Endodermal cell (in vitro differentiated cells): ENCODE results near the gene CFAP298. TPM values are rescaled to one million over a fixed set of nuclear protein-coding genes. Genes with fewer than 3 reads are reported as not detected.

Experiments used
- DNase-seq: peaks from one replicate; pipeline ENCODE4 v3.0.0-alpha.2; 2017
- H3K27ac ChIP-seq: 2 replicates; pipeline ENCODE4 v1.5.1; 2013; ENCODE audit warnings: mild to moderate bottlenecking, low read depth, low read length, moderate library complexity
- H3K27me3 ChIP-seq: 2 replicates; pipeline ENCODE4 v1.6.1; 2013; ENCODE audit warnings: mild to moderate bottlenecking, low read length, moderate library complexity; ENCODE audit not compliant: insufficient read depth, control insufficient read depth, poor library complexity, severe bottlenecking
- H3K36me3 ChIP-seq: 2 replicates; pipeline ENCODE4 v1.7.0; 2013; ENCODE audit warnings: mild to moderate bottlenecking, low read length, moderate library complexity; ENCODE audit not compliant: control insufficient read depth, insufficient read depth
- H3K4me1 ChIP-seq: one replicate; pipeline ENCODE4 v1.7.0; 2013; ENCODE audit warnings: low read length; ENCODE audit not compliant: control insufficient read depth, insufficient read depth
- H3K4me3 ChIP-seq: 2 replicates; pipeline ENCODE4 v1.5.1; 2013; ENCODE audit warnings: mild to moderate bottlenecking, low read length, moderate library complexity
- H3K9ac ChIP-seq: 2 replicates; pipeline ENCODE4 v1.6.1; 2013; ENCODE audit warnings: mild to moderate bottlenecking, low read length, moderate library complexity; ENCODE audit not compliant: poor library complexity, severe bottlenecking; ENCODE audit errors: extremely low read depth
- H3K9me3 ChIP-seq: 2 replicates; pipeline ENCODE4 v1.6.1; 2013; ENCODE audit warnings: mild to moderate bottlenecking, low read length, moderate library complexity; ENCODE audit not compliant: control insufficient read depth
- H3K27ac Mint-ChIP-seq: 2 replicates; pipeline ENCODE4 v1.8.0; 2020; ENCODE audit warnings: mixed read lengths
- H3K27me3 Mint-ChIP-seq: 2 replicates; pipeline ENCODE4 v1.8.0; 2021; ENCODE audit warnings: mild to moderate bottlenecking, mixed read lengths; ENCODE audit not compliant: insufficient read depth
- H3K36me3 Mint-ChIP-seq: 2 replicates; pipeline ENCODE4 v1.8.0; 2020; ENCODE audit warnings: low read depth, mixed read lengths
- H3K4me1 Mint-ChIP-seq: 2 replicates; pipeline ENCODE4 v1.8.0; 2020; ENCODE audit warnings: mixed read lengths
- H3K4me3 Mint-ChIP-seq: 2 replicates; pipeline ENCODE4 v1.8.0; 2020; ENCODE audit warnings: mild to moderate bottlenecking, moderate library complexity, mixed read lengths
- H3K9me3 Mint-ChIP-seq: 2 replicates; pipeline ENCODE4 v1.8.0; 2020; ENCODE audit warnings: mild to moderate bottlenecking, mixed read lengths
- WGBS, 2 experiments: methylation state at CpG; one replicate each; pipeline versions ENCODE4 v1.1.5 to v1.1.7; 2013; ENCODE audit warnings: missing lambda C conversion rate in 2 of 2, mixed read lengths in 1 of 2; ENCODE audit not compliant: insufficient coverage in 1 of 2, insufficient read length in 1 of 2; 5-methylcytosine and 5-hydroxymethylcytosine counted together
- total RNA-seq, 2 donors: library from RNA; stranded (reverse); fragmentation: NEBNext Ultra II Directional in 1 of 2; extraction: Animal tissue kit (Norgen Biotek cat#: 25700) in 1 of 2; gene quantifications; 2 replicates in 1 of 2; 3 replicates in 1 of 2; pipeline ENCODE4 v1.2.1, GENCODE V29; 2021
- TF ChIP-seq, protein P1 (sequence below): fragments of 200-600 bp; sonication (generic); conservative IDR thresholded peaks from 2 replicates; pipeline ENCODE4 v1.5.0; 2021; ENCODE audit warnings: antibody characterized with exemption, mild to moderate bottlenecking

Gene CFAP298
- total RNA-seq, 2 donors from 2014 or later: 57.3 to 62.2 TPM

DNA sequence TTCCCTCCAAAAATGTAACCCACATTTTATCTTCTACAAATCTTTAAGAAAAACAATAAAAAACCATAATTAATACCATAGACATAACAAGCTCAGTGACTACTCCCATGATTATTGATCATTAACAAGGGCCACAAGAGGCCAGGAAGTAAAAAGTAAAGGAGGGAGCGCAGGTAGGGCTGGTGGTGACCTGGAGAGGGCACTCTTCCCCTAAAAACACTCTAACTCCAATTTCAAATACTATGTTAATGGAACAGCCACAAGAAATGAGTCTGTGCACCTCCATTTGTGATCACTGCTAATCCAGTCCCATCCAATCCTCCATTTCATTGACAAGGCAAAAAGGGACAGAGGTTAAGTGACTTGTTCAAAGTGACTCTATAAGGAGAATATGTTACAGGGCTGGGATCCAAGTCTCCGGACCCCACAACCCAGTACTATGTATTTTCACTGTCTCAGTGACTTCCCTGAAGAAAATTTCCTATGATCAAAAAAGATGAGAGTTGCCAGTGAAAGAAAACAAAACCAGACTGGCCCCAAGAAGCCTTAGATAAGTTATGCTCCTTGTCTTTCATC is 41.2 kb upstream of the CFAP298 start:
- 67 to 100% methylated on average over 1 of the region's 2 CpGs for WGBS, 2 experiments
- TF ChIP-seq, protein P1, sequence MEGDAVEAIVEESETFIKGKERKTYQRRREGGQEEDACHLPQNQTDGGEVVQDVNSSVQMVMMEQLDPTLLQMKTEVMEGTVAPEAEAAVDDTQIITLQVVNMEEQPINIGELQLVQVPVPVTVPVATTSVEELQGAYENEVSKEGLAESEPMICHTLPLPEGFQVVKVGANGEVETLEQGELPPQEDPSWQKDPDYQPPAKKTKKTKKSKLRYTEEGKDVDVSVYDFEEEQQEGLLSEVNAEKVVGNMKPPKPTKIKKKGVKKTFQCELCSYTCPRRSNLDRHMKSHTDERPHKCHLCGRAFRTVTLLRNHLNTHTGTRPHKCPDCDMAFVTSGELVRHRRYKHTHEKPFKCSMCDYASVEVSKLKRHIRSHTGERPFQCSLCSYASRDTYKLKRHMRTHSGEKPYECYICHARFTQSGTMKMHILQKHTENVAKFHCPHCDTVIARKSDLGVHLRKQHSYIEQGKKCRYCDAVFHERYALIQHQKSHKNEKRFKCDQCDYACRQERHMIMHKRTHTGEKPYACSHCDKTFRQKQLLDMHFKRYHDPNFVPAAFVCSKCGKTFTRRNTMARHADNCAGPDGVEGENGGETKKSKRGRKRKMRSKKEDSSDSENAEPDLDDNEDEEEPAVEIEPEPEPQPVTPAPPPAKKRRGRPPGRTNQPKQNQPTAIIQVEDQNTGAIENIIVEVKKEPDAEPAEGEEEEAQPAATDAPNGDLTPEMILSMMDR: peak; percentile 94
- DNase-seq: peak; percentile 69
- peaks cover 22% of the 10 kb centered on the region for H3K36me3 Mint-ChIP-seq
- H3K4me1 Mint-ChIP-seq: peaks cover 9% of the 10 kb centered on the region
- H3K4me3 Mint-ChIP-seq: no peak overlapping the region
- H3K9me3 Mint-ChIP-seq: peaks cover under 1% of the 10 kb centered on the region
- Histone ChIP-seq H3K27ac (no peak overlapping the region), H3K36me3 (peaks cover 70% of the 10 kb centered on the region), H3K4me3 (no peak overlapping the region), H3K9ac (no peak overlapping the region), H3K4me1 (no peaks in the 10 kb centered on the region), H3K27me3 (no peaks in the 10 kb centered on the region), H3K9me3 (peaks cover 10% of the 10 kb centered on the region)
- H3K27me3 Mint-ChIP-seq: no peaks in the 10 kb centered on the region
- H3K27ac Mint-ChIP-seq: no peak overlapping the region

- Histone ChIP-seq H3K9ac (no peak overlapping the region), H3K9me3 (no peaks in the 10 kb centered on the region), H3K36me3 (peaks cover 53% of the 10 kb centered on the region), H3K27me3 (no peaks in the 10 kb centered on the region), H3K27ac (no peak overlapping the region), H3K4me3 (no peak overlapping the region), H3K4me1 (peaks cover 5% of the 10 kb centered on the region)
- DNase-seq: no peak
- H3K27me3 Mint-ChIP-seq: no peaks in the 10 kb centered on the region
- H3K36me3 Mint-ChIP-seq: peaks cover 5% of the 10 kb centered on the region
- no peaks in the 10 kb centered on the region for H3K9me3 Mint-ChIP-seq
- peaks cover 18% of the 10 kb centered on the region for H3K4me1 Mint-ChIP-seq
- H3K27ac Mint-ChIP-seq: no peak overlapping the region
- no peak overlapping the region for H3K4me3 Mint-ChIP-seq
- TF ChIP-seq, protein P1: no peak
Measured at GRCh38 chr21:32648165-32648564, 36.0 kb upstream of the CFAP298 start.

- H3K27ac Mint-ChIP-seq: peak overlapping the region; percentile 69
- no peaks in the 10 kb centered on the region for H3K9me3 Mint-ChIP-seq
- H3K27ac ChIP-seq: no peak overlapping the region
- peaks cover 19% of the 10 kb centered on the region for H3K4me1 Mint-ChIP-seq
- peak; percentile 89 for DNase-seq
- WGBS, 2 experiments: 10 to 25% methylated on average over 9 to 18 of the region's 19 CpGs
- peaks cover 15% of the 10 kb centered on the region for H3K36me3 Mint-ChIP-seq
- peak overlapping the region; percentile 52 for H3K4me3 Mint-ChIP-seq
- no peaks in the 10 kb centered on the region for H3K27me3 Mint-ChIP-seq
- peaks cover 5% of the 10 kb centered on the region for H3K4me1 ChIP-seq
- no peak overlapping the region for H3K9ac ChIP-seq
- peaks cover 59% of the 10 kb centered on the region for H3K36me3 ChIP-seq
- no peaks in the 10 kb centered on the region for H3K9me3 ChIP-seq
- H3K27me3 ChIP-seq: no peaks in the 10 kb centered on the region
- H3K4me3 ChIP-seq: peak overlapping the region; percentile 73
- TF ChIP-seq, protein P1: no peak
Measured at GRCh38 chr21:32645261-32646182, 33.3 kb upstream of the CFAP298 start.
